ENCODE results near the gene MYL12A. TPM values are rescaled to one million over a fixed set of nuclear protein-coding genes. Genes with fewer than 3 reads are reported as not detected.

The MYL12A gene
- total RNA-seq, 4 donors from 2014 or later, result 526 to 2,307 (median 1,474) TPM

GRCh38 chr18:3245853-3246634, 1.6 kb upstream of the MYL12A start:
- in situ Hi-C loops (cut with MboI; ENCODE audit: low sequenced_read_pairs in 4 of 4) (loop anchor here (5.0 to 25.0 kb wide), 7 partner anchors 81 to 484 kb away; partner anchors contain the start of gene LPIN2 (in 1 of the 4)), intact Hi-C loops (cut with DNase I; ENCODE audit: low total_unique reads) (loop anchor here (1.0 to 5.0 kb wide), 4 partner anchors 34 to 314 kb away; no protein-coding TSS in a partner anchor)
- peak overlapping the region; percentile 84 to 98 (median 94) for H3K4me3 ChIP-seq
- H3K27ac ChIP-seq, result peak overlapping the region; percentile 99
- H3K36me3 ChIP-seq, result peaks cover 0 to 5% of the 10 kb centered on the region in 2 donors
- ATAC-seq, result peak; percentile 60
- TF ChIP-seq POLR2A (IDR thresholded peaks at IDR 0.05) (peak in 1 of 2 donors; percentile 8), CTCF (IDR thresholded peaks at IDR 0.05 in 4 of 5, conservative IDR thresholded peaks at IDR 0.05 in 1 of 5) (peak in 4 of 5 experiments; percentile 90 to 98 (median 96))
- peaks cover 23 to 42% of the 10 kb centered on the region in 2 donors for H3K4me1 ChIP-seq
- H3K9me3 ChIP-seq, result no peaks in the 10 kb centered on the region
- no peaks in the 10 kb centered on the region for H3K27me3 ChIP-seq
- DNase-seq, result peak; percentile 87 to 91

GRCh38 chr18:3246635-3247239, 864 bp upstream of the MYL12A start:
- TF ChIP-seq POLR2A (IDR thresholded peaks at IDR 0.05), result no peak
- TF ChIP-seq CTCF (IDR thresholded peaks at IDR 0.05 in 4 of 5, conservative IDR thresholded peaks at IDR 0.05 in 1 of 5), result no peak
- DNase-seq, result peak; percentile 32 to 61
- ATAC-seq, result peak; percentile 24 to 31
- Histone ChIP-seq H3K4me3 (peak overlapping the region; percentile 84 to 98 (median 94)), H3K27me3 (no peaks in the 10 kb centered on the region), H3K4me1 (peaks cover 30 to 49% of the 10 kb centered on the region in 2 donors), H3K36me3 (peaks cover 0 to 5% of the 10 kb centered on the region in 2 donors), H3K27ac (peak overlapping the region; percentile 99), H3K9me3 (no peaks in the 10 kb centered on the region)
- intact Hi-C loops (cut with DNase I; ENCODE audit: low total_unique reads) (loop anchor here (1.0 to 5.0 kb wide), 6 partner anchors 26 to 314 kb away; partner anchors contain the start of gene LPIN2), in situ Hi-C loops (cut with MboI; ENCODE audit: low sequenced_read_pairs in 4 of 4) (loop anchor here (5.0 to 25.0 kb wide), 7 partner anchors 82 to 484 kb away; partner anchors contain the start of gene LPIN2 (in 1 of the 4))

- TF ChIP-seq POLR2A (IDR thresholded peaks at IDR 0.05) (no peak), CTCF (IDR thresholded peaks at IDR 0.05 in 4 of 5, conservative IDR thresholded peaks at IDR 0.05 in 1 of 5) (no peak)
- DNase-seq, result peak; percentile 55 to 87
- no peaks in the 10 kb centered on the region for H3K27me3 ChIP-seq
- in situ Hi-C loops (cut with MboI; ENCODE audit: low sequenced_read_pairs in 4 of 4) (loop anchor here (5.0 to 25.0 kb wide), 7 partner anchors 83 to 486 kb away; partner anchors contain the start of gene LPIN2 (in 1 of the 4)), intact Hi-C loops (cut with DNase I; ENCODE audit: low total_unique reads) (loop anchor here (1.0 to 5.0 kb wide), 2 partner anchors 36 to 201 kb away; no protein-coding TSS in a partner anchor)
- H3K27ac ChIP-seq, result peak overlapping the region; percentile 99
- H3K4me1 ChIP-seq, result peaks cover 44 to 62% of the 10 kb centered on the region in 2 donors
- peak overlapping the region; percentile 84 to 98 (median 94) for H3K4me3 ChIP-seq
- H3K36me3 ChIP-seq, result no peaks in the 10 kb centered on the region
- no peaks in the 10 kb centered on the region for H3K9me3 ChIP-seq
- ATAC-seq, result peak; percentile 34 to 44
Measured at GRCh38 chr18:3248062-3248657, 559 bp downstream of the MYL12A start.

GRCh38 chr18:3248658-3249359, 1.2 kb downstream of the MYL12A start:
- Histone ChIP-seq H3K27me3 (no peaks in the 10 kb centered on the region), H3K4me1 (peaks cover 46 to 62% of the 10 kb centered on the region in 2 donors), H3K4me3 (peak overlapping the region; percentile 84 to 98 (median 94)), H3K36me3 (peaks cover 0 to 6% of the 10 kb centered on the region in 2 donors), H3K9me3 (no peaks in the 10 kb centered on the region), H3K27ac (peak overlapping the region; percentile 99)
- intact Hi-C loops (cut with DNase I; ENCODE audit: low total_unique reads) (loop anchor here (1.0 to 5.0 kb wide), 2 partner anchors 37 to 200 kb away; no protein-coding TSS in a partner anchor), in situ Hi-C loops (cut with MboI; ENCODE audit: low sequenced_read_pairs in 4 of 4) (loop anchor here (5.0 to 25.0 kb wide), 7 partner anchors 84 to 487 kb away; partner anchors contain the start of gene LPIN2 (in 1 of the 4))
- TF ChIP-seq CTCF (IDR thresholded peaks at IDR 0.05 in 4 of 5, conservative IDR thresholded peaks at IDR 0.05 in 1 of 5), result no peak
- TF ChIP-seq POLR2A (IDR thresholded peaks at IDR 0.05), result peak; percentile 68
- DNase-seq (peak; percentile 38 to 57), ATAC-seq (peak; percentile 29 to 31)
